HG02870 (cell line): ENCODE data around the gene PADI3.
"Not testable (repeated sequence)": the region's sequence is repeated elsewhere in the genome, so short reads cannot be mapped to it uniquely, and the experiment has no call there.

ENCODE experiments used
- ATAC-seq: cut with Tn5 transposase; IDR thresholded peaks from one replicate; pipeline ENCODE4 v1.9.1; 2021; ENCODE audit warnings: mild to moderate bottlenecking, moderate library complexity; ENCODE audit not compliant: unreplicated experiment

PADI3 gene

DNA sequence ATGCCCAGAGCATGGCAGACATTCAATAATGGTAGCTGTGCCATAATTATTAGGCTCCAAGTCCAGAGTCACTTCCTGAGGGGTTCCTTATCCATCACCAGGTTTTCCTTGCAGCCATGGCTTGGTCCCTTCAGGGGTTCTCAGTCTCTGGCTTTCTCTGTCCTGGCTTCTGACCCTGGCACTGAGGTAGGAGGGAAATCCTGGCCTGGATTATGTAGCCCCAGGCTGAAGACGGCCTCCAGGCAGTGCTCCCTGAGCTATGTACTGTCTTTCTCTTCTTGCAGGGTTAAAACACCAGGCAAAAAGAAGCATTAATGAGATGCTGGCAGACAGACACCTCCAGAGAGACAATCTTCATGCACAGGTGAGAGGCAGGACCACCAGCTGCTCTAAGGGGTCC is 9.5 kb upstream of the PADI3 start:
- no peak for ATAC-seq

- not testable (repeated sequence) for ATAC-seq
Measured at GRCh38 chr1:17241011-17241779, 7.7 kb upstream of the PADI3 start.

DNA sequence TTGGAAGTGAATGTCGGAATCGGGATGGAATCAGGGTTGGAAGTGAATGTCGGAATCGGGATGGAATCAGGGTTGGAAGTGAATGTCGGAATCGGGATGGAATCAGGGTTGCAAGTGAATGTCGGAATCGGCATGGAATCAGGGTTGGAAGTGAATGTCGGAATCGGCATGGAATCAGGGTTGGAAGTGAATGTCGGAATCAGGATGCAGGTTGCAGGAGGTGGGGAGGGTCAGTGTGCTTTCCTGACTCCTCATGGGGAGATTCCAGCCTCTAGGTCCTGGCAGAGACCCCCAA is 7.2 kb upstream of the PADI3 start:
- not testable (repeated sequence) for ATAC-seq

- ATAC-seq = no peak
Measured at GRCh38 chr1:17243274-17243673, 5.6 kb upstream of the PADI3 start.

DNA sequence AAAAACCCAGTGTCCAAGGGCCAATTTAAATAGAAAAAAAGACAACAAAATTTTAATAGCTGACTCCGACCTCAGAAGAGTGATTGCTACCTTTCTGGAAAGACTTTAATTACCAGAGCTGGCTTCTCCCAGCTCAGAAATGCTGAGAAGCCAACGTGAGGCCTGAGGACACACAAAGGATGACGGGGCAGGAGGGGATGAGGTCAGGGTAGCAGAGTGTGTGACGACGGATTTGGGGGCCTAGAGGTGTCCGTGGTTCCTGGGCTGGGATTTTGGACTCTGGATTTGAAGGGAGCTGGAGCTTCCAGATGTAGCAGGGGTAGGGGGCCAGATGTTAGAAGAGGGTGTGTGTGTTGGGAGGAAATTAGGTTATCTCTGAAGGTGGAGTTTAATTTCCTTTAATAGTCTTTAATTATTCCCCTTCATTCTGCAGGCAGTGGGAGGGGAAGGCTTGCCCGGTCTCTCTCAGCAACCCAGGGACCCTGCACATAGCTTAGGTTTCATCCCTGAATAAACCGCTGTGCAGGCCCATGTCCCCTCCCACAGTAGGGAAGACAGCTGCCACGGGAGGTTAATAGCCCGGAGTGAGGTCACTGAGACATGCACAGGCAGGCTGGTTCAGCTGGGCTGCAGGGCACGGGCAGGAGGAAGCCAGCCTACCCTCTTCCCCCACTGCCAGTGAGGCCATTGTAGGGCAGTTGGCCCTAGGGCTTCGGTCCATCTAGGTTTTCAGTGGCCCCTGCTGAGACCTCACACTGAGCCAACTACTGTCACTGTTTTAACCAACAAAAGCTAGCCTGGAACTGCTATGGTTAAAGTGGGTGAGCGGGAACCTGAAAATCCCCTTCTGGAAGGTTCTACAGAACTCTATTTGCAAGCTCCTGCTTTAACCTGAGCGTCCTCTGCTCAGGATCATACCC is 3.8 kb upstream of the PADI3 start:
- ATAC-seq = no peak

DNA sequence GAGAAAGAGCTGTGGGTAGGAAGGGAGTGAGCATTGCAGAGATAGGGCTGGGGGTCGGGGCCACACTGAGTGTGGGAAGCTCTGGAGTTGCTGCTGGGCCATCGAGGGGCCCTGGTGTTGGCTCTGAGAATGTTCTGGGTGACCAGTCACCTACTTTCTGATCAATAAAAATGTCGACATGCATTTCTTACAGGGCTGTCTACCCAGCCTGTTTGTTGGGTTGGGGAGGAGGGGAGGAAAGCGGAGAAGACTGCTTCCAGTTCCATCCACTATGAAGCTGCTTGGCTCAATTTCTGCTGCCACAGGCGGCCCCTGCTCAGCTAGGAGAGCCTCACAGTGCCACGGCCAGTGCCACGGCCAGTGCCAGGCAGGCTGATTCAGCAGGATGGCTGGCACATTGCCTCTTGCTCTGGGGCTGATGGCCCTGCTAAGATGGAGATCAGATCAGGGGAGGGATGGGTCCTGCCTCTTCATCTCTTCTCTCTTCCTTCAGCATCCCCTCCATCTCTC is 3.0 kb upstream of the PADI3 start:
- ATAC-seq = no peak

DNA sequence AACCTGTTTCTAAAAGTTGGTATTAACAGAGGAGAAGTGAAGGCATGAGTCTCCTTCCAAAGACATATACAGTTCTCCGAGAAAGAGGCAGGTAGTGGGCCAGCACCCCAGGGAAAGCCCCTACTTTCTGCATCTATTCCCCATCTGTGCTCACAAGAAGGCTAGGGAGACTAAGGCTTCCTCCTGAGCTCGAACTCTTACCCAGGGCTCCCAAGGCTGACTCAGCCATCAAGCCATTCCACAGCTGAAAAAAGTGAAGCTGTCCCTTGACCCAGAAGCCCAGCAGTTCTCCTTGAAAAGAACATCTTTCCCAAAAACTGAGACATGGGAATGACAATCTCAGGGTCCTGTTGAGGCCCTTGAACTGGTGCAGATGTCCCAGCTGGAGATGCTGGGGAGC is 1.9 kb upstream of the PADI3 start:
- no peak for ATAC-seq

DNA sequence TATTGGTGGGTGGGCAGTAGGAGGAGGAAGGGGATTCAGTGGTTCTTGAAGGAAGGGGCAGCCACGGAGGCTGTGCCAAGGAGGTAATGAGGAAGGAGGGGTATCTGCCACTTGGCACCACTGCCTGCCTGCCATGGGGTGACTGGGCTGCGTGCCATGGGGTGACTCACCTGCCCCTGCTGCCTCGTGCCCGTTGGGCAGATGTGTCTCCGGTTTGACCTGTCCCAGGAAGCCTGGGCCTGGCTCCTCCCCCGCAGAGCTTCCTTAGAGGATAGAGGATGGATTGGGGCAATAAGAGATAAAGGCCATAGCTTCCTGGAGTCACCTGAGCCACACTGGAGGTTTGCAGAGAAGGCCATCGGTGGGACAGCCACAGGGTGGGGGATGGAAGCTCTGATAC is 1.7 kb downstream of the PADI3 start:
- no peak for ATAC-seq

DNA sequence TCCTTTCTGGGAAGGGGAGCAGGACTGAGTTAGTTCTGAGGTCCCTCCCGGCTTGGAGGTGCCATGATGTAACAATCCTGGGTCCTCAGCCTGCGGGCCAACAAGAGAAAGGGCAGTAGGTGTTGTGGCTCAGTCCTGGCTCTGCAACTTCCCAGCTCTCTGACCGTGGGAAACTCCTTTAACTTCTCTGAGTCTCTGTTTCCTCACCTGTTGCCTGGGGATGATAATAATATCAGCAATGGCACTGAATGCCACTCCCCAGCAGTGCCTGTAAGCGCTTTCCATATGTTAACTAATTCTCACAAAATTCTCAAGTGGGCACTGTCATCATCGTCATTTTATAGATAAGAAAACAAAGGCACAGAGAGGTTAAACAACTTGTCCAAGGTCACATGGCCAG is 2.3 kb downstream of the PADI3 start:
- no peak for ATAC-seq

GRCh38 chr1:17251701-17252376 is 2.9 kb downstream of the PADI3 start:
- no peak for ATAC-seq

- no peak for ATAC-seq
Measured at GRCh38 chr1:17255336-17255735, 6.4 kb downstream of the PADI3 start.

GRCh38 chr1:17258116-17258757 is 9.3 kb downstream of the PADI3 start:
- ATAC-seq = no peak

GRCh38 chr1:17258758-17259130 is 9.8 kb downstream of the PADI3 start:
- ATAC-seq = no peak

GRCh38 chr1:17259233-17259873 is 10.5 kb downstream of the PADI3 start:
- no peak for ATAC-seq

- no peak for ATAC-seq
Measured at GRCh38 chr1:17260264-17260663, 11.4 kb downstream of the PADI3 start.

DNA sequence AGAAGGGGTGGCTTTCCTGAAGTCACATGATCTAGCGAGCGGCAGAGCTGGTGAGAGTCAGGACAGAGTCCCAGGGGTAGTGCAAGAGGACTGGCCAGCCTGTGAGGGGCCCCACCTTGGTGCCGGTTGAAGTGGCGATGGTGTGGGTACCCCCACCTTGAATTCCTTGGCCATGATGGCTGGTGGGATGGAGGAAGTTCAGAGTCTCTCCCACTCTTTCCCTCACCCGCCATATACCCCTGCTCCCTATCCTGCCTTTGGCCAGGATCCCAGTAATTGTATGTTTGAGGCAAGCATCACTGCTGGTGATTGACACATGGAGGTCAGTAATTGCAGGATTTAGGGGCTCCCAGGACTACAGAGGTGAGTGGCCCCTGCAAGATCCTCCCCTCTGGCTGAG is 11.8 kb downstream of the PADI3 start:
- ATAC-seq = no peak

DNA sequence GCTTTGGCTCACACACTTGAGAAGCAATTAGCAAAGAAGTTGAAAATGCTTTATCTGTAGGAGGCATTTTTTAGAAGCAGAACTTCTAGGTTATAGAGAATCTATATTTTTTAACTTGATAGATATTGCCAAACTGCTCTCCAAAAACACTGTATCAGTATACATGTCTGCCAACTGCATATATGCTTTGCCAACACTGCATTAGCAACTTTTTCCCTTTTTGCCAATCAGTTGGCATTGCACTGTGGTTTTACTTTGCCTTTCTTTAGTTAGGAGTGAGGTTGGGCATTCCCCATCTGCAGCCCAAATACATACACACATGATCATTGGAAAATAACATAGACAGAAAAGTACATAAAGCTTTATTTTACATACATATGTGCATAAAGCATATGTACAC is 15.0 kb downstream of the PADI3 start:
- ATAC-seq = no peak

DNA sequence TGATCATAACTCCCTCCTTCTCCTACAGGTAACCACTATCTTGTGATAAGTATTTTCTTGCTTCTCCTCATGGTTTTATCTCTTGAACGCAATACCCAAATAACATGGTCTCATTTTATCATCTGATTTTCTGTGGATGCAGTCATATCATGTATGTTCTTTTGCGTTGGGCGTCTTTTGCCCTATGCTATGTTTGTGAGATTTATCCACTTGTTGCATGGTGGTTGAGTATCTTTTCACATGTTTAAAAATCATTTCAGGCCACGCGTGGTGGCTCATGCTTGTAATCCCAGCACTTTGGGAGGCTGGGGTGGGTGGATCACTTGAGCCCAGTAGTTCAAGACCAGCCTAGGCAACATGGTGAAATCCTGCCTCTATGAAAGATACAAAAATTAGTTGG is 15.6 kb downstream of the PADI3 start:
- no peak for ATAC-seq

GRCh38 chr1:17265162-17265561 is 16.3 kb downstream of the PADI3 start:
- ATAC-seq = no peak

GRCh38 chr1:17265950-17266349 is 17.1 kb downstream of the PADI3 start:
- no peak for ATAC-seq
